Measurements from ENCODE around the gene FYN.

The FYN gene

GRCh38 chr6:111784433-111784832 is 88.8 kb downstream of the FYN start:
- DNase-seq, result no peak

- DNase-seq, result no peak
These were observed 90.3 kb downstream of the FYN start for GRCh38 chr6:111782887-111783466.

- DNase-seq, result no peak
These were observed 91.0 kb downstream of the FYN start for GRCh38 chr6:111782192-111782809.

DNA sequence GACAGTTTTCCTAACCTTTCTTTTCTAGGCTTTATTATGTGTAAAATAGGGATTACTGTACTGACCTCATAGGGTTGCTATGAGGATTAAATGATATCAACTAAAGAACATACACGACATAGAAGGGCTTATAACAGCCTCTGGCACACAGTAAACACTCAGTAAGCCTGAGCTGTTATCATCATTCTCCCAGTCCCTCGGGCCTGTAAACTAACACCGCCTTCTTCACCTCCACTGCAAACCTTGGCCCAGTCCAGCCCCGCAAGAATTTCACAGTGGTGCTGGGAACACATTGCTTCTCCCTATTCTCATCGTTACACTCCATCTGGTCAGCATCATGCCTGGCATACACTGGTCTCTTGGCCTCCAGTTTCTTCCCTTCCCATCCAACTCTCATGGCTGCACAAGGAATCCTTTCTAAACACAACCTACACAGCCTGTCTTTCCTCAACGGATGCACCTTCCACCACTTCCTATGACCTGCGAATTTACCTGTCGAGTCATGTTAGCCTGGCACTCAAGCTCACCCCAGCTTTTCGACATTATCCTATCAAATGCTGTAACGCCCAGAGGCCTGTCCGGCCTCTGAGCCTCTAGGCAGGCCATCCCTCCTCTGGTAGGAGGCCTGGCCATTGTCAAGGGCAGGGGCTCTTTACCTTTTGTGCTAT is 92.1 kb downstream of the FYN start:
- DNase-seq, result no peak

- peak; percentile 50 for DNase-seq
These were observed 92.9 kb downstream of the FYN start for GRCh38 chr6:111780393-111780792.

DNA sequence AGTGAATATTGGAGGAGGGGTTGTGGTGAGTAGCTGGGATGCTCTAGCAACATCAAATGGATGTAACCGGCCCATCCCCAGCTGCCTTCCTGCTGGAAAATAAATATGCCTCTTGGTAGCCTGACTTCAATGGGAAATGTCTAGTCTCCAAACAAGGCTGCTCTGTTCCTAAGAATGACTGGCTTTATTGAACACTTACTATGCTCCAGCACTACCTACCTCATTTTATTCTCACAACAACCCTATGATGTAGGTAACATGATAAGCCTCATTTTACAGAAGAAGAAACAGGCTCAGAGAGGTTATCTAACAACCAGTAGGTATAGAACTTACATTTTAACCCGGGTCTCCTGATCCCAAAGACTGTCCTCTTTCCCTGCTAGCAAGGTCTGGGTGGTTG is 93.6 kb downstream of the FYN start:
- no peak for DNase-seq

DNA sequence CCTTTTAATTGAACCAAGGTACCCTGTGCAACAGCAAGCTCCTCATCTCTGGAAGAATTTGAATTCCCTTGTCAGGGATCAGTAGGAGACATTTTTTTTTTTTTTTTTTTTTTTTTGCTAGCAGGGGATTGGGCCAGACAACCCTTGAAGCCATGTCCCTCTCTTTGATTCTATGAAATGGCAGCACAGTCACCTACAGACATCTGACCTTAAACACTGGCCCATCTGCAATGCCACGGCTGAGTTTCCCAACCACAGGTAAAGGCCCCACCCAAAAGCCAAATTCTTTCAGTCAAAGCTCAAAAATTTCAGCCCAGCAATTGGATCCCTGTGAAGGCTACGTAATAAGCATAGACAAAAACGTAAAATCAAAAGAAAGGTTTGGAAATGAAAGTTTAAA is 94.2 kb downstream of the FYN start:
- no peak for DNase-seq

DNA sequence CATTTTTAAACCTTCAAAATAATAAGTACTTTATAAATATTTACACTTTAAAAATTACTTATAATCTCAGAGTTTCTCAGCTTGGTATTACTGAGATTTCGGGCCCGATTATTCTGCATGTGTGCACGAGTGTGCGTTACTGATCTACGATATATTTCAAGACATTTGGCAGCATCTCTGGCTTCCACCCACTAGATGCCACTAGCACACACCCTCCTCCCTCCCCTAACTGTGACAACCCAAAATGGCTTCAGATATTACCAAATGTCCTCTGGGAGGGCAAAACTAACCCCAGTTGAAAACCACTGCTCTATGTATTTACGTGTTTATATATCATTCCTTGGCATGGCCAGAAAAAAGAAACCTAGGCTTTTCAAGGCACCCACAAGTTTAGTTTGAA is 95.9 kb downstream of the FYN start:
- DNase-seq, result peak; percentile 73

- no peak for DNase-seq
These were observed 96.7 kb downstream of the FYN start for GRCh38 chr6:111776236-111777221.

DNA sequence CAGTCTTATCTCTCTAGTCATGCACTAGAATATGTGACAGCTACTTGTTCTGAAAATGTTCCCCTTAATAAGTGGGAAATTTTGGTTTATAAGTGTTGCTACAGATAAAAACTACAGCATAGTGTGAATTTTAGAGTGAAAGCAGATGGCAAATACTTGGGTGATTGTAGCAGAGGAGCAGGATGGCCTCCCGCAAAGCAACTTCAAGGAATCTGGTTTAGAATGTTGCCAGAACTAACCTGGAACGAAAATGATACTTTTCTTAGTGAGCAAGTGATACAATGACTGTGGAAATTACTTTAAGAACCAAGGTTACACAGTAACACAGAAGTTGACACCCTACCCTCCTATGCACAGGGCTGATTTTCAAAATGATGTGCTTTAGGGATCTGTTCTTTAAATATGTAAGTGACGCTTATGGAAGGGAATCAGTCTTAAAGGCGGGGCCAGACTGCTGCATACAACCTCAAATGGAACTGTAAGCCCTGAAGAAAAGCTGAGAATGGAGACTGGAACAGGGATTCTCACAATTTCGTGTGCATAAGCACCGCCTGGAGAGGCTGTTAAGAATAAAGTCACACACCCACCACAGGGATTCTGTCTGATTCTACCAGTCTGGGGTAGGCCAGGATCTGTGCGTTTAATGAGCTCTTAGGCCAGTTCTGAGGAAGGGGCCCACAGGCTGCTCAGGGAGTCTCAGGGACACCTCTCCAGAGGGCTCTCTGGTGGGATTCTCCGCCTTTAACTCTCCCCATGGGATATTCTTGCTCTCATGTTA is 97.9 kb downstream of the FYN start:
- no peak for DNase-seq

DNA sequence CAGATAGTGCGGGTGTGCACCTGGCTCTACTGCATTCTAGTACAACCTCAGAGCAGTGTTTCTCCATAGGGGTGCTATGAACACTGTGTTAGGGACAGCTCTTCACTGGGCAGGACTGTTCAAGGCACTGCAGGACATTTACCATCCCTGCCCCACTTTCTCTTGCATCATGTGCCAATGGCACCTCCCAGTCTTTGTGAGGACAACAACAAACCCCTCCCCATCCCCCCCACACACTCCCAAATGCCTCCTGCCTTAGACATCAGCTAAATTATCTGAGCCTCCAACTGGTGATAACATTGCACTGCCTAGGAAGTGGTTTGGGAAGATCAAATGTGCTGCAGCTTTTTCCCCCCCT is 98.9 kb downstream of the FYN start:
- no peak for DNase-seq

DNA sequence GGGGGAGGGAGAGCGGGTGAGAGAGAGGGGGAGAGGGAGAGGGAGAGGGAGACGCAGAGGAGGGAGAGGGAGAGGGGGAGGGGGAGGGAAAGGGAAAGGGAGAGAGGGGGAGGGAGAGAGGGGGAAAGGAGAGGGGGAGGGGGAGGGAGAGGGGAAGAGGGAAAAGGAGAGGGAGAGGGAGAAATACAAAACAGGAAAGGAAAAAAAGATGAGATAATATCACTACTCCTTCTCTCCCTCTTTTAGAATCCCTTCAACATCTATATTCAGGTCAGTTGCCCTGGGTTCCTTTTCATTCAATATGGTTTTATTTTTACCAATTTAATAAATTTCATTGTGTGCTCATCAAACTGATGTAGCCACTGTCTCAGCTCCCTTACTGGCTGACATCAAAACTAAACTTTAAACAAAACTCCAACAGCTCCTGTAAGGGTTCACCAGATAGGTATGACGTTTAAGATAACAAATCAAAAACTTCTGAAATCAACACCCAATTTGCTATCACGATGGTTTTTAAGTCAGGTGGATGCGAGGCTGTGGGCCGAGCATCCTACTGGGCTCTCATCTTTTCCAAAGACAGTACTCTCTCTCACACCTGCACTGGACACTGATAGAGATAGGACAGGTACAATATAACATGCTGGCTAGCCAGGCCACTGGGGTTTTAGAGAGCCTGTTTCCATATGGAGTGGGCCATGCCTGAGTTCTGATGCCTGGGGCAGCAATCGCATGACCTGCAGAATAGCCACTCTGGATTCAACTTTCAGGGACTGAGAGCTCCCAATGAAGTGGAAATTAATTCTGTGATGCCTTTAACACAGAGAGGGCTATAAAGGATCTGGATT is 99.5 kb downstream of the FYN start:
- DNase-seq, result no peak

DNA sequence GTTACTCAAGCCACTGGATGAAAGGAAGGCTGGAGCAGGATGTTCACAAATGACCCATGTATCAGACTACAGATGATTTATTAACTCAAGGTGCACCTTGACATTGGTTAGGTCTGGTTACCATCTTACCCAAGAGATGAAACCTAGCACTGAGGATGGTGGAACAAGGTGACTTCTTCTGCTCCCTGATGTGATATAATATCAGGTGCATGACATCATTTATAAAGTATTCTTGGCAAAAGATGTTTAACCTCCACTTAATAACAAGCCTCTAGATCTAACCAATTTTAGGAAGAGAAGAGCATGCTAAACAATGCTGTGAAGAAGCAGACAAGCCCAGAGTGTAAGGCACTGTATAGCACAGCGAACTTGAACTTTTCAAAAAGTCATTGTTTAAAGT is 100.9 kb downstream of the FYN start:
- DNase-seq, result no peak

DNA sequence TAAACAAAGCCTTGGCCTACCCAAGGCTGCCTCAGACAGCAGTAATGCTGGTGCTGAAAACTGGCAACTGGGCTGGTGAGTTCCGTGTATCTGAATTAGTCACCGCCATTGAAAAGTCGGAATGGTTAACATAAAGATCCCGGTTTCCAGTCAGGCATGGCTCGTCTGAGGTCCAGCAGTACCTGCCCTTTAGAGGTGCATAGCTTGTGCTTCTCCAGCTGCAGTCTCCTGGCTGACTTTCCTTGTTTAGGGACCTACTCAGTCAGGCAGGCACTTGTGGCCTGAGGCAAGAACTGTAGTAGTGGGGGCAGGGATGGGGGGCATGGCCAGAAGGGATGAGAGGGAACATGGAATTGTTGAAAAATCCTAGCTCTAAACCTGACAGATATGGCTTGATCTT is 101.6 kb downstream of the FYN start:
- no peak for DNase-seq

- no peak for DNase-seq
These were observed 102.2 kb downstream of the FYN start for GRCh38 chr6:111771094-111771432.

GRCh38 chr6:111770263-111771093 is 102.8 kb downstream of the FYN start:
- no peak for DNase-seq

DNA sequence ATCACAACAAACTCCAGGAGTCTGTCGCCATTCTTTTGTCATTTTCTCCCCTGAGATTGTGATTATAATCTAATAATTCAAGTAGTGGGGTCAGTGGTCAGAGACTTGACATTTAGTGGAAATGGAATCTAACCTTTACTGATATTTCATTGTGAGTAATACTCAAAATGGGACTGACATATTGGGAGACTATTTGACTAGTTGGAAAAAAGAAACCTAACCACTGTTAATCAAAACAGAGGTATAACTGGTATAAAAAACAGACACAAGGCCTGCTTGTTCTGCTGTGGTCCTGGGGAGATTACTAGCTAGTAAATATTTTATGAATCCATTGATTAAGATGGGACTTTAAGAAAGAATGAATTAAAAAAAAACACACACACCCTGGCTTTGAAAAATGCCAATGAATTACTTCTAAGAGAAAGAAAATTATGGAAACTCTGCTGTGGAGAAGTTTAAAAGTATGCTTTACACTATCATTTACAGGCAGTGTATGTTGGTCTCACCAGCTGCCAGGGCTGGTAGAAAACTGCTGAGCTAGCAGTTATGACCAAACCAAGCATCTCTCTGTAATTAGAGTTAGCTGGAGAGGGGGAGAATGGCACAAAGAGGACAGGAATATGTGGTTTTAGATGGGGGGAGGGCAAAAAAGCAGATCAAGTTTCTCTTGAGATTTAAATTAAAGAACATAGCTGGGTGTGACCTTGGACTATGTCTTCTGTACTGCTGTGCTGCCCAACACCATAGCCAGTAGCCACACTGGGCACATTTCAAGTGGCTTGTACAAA is 103.7 kb downstream of the FYN start:
- no peak for DNase-seq

GRCh38 chr6:111768431-111768770 is 104.9 kb downstream of the FYN start:
- no peak for DNase-seq

GRCh38 chr6:111767752-111768430 is 105.4 kb downstream of the FYN start:
- DNase-seq, result peak; percentile 69

Measured in CD4-positive, alpha-beta T cell treated with Interleukin-10 for 1 hour (primary cell).